ENCODE measurements around the gene DFFB.
A peak's percentile ranks its signal among the peaks of the same experiment; 100 is the strongest.
"Not testable (repeated sequence)": the region's sequence is repeated elsewhere in the genome, so short reads cannot be mapped to it uniquely, and the experiment has no call there.

Gene DFFB

GRCh38 chr1:3856923-3857790, at the start of gene DFFB, which contains the start of gene CEP104:
TSS of gene DFFB (plus strand) at chr1:3857476. CDS start at chr1:3857604, 128 bp downstream.
TSS of gene CEP104 (minus strand) at chr1:3857211. CDS start at chr1:3852407, 4,804 bp downstream.
- peak; percentile 94 to 96 for DNase-seq (ENCODE audit: low read depth in 2 of 2)

GRCh38 chr1:3807769-3808168, 49.5 kb upstream of the DFFB start:
- no peak for DNase-seq (ENCODE audit: low read depth in 2 of 2)

- DNase-seq (ENCODE audit: low read depth in 2 of 2) = no peak
These were observed 47.6 kb upstream of the DFFB start for GRCh38 chr1:3809680-3810079.

- not testable (repeated sequence) for DNase-seq (ENCODE audit: low read depth in 2 of 2)
These were observed 47.0 kb upstream of the DFFB start for GRCh38 chr1:3810149-3810761.

- DNase-seq (ENCODE audit: low read depth in 2 of 2) = no peak
These were observed 45.7 kb upstream of the DFFB start for GRCh38 chr1:3811595-3811911.

- no peak for DNase-seq (ENCODE audit: low read depth in 2 of 2)
These were observed 43.2 kb upstream of the DFFB start for GRCh38 chr1:3814065-3814464.

- no peak for DNase-seq (ENCODE audit: low read depth in 2 of 2)
These were observed 42.3 kb upstream of the DFFB start for GRCh38 chr1:3814771-3815561.

- no peak for DNase-seq (ENCODE audit: low read depth in 2 of 2)
These were observed 40.7 kb upstream of the DFFB start for GRCh38 chr1:3816331-3817137.

- DNase-seq (ENCODE audit: low read depth in 2 of 2) = no peak
These were observed 40.0 kb upstream of the DFFB start for GRCh38 chr1:3817138-3817740.

- no peak for DNase-seq (ENCODE audit: low read depth in 2 of 2)
These were observed 39.3 kb upstream of the DFFB start for GRCh38 chr1:3817821-3818597.

GRCh38 chr1:3819771-3820200, 37.5 kb upstream of the DFFB start:
- no peak for DNase-seq (ENCODE audit: low read depth in 2 of 2)

- no peak for DNase-seq (ENCODE audit: low read depth in 2 of 2)
These were observed 37.0 kb upstream of the DFFB start for GRCh38 chr1:3820316-3820715.

- no peak for DNase-seq (ENCODE audit: low read depth in 2 of 2)
These were observed 36.3 kb upstream of the DFFB start for GRCh38 chr1:3821004-3821403.

- DNase-seq (ENCODE audit: low read depth in 2 of 2) = no peak
These were observed 35.8 kb upstream of the DFFB start for GRCh38 chr1:3821447-3821846.

- no peak for DNase-seq (ENCODE audit: low read depth in 2 of 2)
These were observed 35.4 kb upstream of the DFFB start for GRCh38 chr1:3821908-3822307.

GRCh38 chr1:3822421-3822820, 34.9 kb upstream of the DFFB start:
- no peak for DNase-seq (ENCODE audit: low read depth in 2 of 2)

GRCh38 chr1:3824650-3825049, 32.6 kb upstream of the DFFB start:
- DNase-seq (ENCODE audit: low read depth in 2 of 2) = no peak

- DNase-seq (ENCODE audit: low read depth in 2 of 2) = no peak
These were observed 31.9 kb upstream of the DFFB start for GRCh38 chr1:3825356-3825755.

GRCh38 chr1:3827813-3828307, 29.4 kb upstream of the DFFB start:
- no peak for DNase-seq (ENCODE audit: low read depth in 2 of 2)

- DNase-seq (ENCODE audit: low read depth in 2 of 2) = no peak
These were observed 28.9 kb upstream of the DFFB start for GRCh38 chr1:3828391-3828790.
